Measurements from ENCODE around the gene MAPK4. TPM values are rescaled to one million over a fixed set of nuclear protein-coding genes. Genes with fewer than 3 reads are reported as not detected.

Gene MAPK4
- total and polyA plus RNA-seq, 2 donors from 2014 or later = 9.0 to 9.2 TPM

DNA sequence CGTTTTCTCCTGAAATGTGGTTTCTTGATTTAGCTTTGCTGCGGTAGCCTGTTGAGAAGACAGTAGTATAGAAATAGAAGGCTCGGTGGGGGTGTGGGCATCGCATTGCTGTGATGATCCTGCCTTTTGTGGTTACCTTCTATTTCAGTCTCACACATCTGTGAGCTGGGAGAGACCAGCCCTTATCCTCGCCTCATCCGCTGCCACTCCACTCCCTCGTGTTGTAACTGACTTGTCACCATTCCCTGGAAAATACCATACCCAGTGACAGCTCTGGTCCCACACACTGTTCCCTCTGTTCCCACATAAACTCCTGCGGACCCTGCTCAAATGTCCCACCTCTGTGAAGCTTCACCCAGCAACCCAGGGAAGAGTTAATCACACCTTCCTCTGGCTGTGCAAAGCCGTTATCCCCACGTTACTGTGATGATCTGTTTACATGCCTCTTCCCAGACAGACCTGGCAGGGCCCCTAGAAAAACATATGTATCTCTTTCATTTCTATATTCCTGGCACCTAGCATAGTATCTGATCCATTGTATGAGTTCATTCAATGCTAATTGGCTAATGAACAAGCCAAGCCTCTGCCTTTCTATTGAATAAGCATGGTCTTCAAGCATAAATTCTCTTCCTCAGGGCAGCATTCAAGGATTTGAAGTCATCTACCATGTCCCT is 114.6 kb downstream of the MAPK4 start:
- Histone ChIP-seq H3K27ac (ENCODE audit: low read depth in 2 of 2, low read length in 2 of 2) (no peak overlapping the region), H3K4me1 (ENCODE audit: control insufficient read depth in 2 of 3, insufficient read depth in 2 of 3, low read depth in 1 of 3, low read length in 3 of 3) (peaks cover 0 to 2% (median 0%) of the 10 kb centered on the region in 3 donors), H3K27me3 (ENCODE audit: control insufficient read depth, insufficient read depth, low read length) (no peaks in the 10 kb centered on the region), H3K9ac (ENCODE audit: low read length in 3 of 3) (no peak overlapping the region), H3K4me3 (ENCODE audit: low read length in 3 of 3) (no peak overlapping the region), H3K36me3 (ENCODE audit: control insufficient read depth in 2 of 3, insufficient read depth in 3 of 3, low read length in 3 of 3) (no peaks in the 10 kb centered on the region), H3K9me3 (ENCODE audit: control insufficient read depth in 2 of 3, insufficient read depth in 1 of 3, low read length in 3 of 3) (no peaks in the 10 kb centered on the region)
- TF ChIP-seq, protein P1, sequence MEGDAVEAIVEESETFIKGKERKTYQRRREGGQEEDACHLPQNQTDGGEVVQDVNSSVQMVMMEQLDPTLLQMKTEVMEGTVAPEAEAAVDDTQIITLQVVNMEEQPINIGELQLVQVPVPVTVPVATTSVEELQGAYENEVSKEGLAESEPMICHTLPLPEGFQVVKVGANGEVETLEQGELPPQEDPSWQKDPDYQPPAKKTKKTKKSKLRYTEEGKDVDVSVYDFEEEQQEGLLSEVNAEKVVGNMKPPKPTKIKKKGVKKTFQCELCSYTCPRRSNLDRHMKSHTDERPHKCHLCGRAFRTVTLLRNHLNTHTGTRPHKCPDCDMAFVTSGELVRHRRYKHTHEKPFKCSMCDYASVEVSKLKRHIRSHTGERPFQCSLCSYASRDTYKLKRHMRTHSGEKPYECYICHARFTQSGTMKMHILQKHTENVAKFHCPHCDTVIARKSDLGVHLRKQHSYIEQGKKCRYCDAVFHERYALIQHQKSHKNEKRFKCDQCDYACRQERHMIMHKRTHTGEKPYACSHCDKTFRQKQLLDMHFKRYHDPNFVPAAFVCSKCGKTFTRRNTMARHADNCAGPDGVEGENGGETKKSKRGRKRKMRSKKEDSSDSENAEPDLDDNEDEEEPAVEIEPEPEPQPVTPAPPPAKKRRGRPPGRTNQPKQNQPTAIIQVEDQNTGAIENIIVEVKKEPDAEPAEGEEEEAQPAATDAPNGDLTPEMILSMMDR (IDR thresholded peaks at IDR 0.05; ENCODE audit: borderline replicate concordance, extremely low read depth, insufficient read depth) = no peak
- intact Hi-C loops (cut with DNase I) = no loop called here
- DNase-seq (no peak), FAIRE-seq (no peak)

DNA sequence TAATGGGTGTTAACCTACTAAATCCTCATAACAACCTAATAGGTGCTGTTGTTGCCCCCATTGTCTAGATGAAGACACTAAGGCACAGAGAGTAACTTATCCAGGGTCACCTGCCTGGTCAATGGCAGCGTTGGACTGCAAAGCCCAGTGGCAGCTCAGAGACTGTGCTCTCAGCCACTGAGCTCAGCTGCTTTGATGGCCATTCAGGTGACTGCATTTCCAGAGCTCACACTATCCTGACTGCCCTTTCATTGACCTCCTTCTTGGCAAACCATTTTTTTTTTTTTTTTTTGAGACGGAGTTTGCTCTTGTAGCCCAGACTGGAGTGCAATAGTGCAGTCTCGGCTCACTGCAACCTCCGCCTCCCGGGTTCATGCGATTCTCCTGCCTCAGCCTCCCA is 115.2 kb downstream of the MAPK4 start:
- H3K36me3 ChIP-seq (ENCODE audit: control insufficient read depth in 2 of 3, insufficient read depth in 3 of 3, low read length in 3 of 3) = no peaks in the 10 kb centered on the region
- intact Hi-C loops (cut with DNase I) = no loop called here
- FAIRE-seq (no peak), DNase-seq (no peak)
- TF ChIP-seq, protein P1 (IDR thresholded peaks at IDR 0.05; ENCODE audit: borderline replicate concordance, extremely low read depth, insufficient read depth) = no peak
- no peak overlapping the region for H3K4me3 ChIP-seq (ENCODE audit: low read length in 3 of 3)
- no peak overlapping the region for H3K9ac ChIP-seq (ENCODE audit: low read length in 3 of 3)
- peaks cover 0 to 2% (median 0%) of the 10 kb centered on the region in 3 donors for H3K4me1 ChIP-seq (ENCODE audit: control insufficient read depth in 2 of 3, insufficient read depth in 2 of 3, low read depth in 1 of 3, low read length in 3 of 3)
- H3K27me3 ChIP-seq (ENCODE audit: control insufficient read depth, insufficient read depth, low read length) = no peaks in the 10 kb centered on the region
- no peak overlapping the region for H3K27ac ChIP-seq (ENCODE audit: low read depth in 2 of 2, low read length in 2 of 2)
- no peaks in the 10 kb centered on the region for H3K9me3 ChIP-seq (ENCODE audit: control insufficient read depth in 2 of 3, insufficient read depth in 1 of 3, low read length in 3 of 3)

DNA sequence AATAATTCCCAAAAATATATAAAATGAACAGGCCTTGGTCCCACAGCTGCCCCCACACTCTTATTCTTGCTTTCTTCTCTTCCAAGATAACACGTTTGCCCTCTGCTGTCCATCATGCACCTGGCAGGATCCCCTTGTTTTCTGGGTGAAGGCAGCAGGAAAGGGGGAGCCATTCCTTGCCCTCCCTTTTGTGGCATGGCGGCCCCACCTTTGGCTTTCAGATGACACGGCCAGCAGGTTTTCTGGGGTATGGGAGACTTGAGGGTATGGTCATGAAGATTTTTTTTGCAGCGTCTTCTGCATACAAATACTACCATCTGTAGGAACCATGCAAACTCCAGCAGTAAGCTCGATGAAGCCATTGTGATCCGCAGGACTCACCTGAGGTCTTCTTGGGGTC is 118.8 kb downstream of the MAPK4 start:
- H3K9me3 ChIP-seq (ENCODE audit: control insufficient read depth in 2 of 3, insufficient read depth in 1 of 3, low read length in 3 of 3) = no peaks in the 10 kb centered on the region
- DNase-seq = no peak
- H3K4me3 ChIP-seq (ENCODE audit: low read length in 3 of 3) = no peak overlapping the region
- H3K27me3 ChIP-seq (ENCODE audit: control insufficient read depth, insufficient read depth, low read length) = no peaks in the 10 kb centered on the region
- intact Hi-C loops (cut with DNase I) = no loop called here
- H3K27ac ChIP-seq (ENCODE audit: low read depth in 2 of 2, low read length in 2 of 2) = no peak overlapping the region
- no peaks in the 10 kb centered on the region for H3K36me3 ChIP-seq (ENCODE audit: control insufficient read depth in 2 of 3, insufficient read depth in 3 of 3, low read length in 3 of 3)
- TF ChIP-seq, protein P1 (IDR thresholded peaks at IDR 0.05; ENCODE audit: borderline replicate concordance, extremely low read depth, insufficient read depth) = no peak
- H3K4me1 ChIP-seq (ENCODE audit: control insufficient read depth in 2 of 3, insufficient read depth in 2 of 3, low read depth in 1 of 3, low read length in 3 of 3) = no peaks in the 10 kb centered on the region
- no peak overlapping the region for H3K9ac ChIP-seq (ENCODE audit: low read length in 3 of 3)
- no peak for FAIRE-seq

DNA sequence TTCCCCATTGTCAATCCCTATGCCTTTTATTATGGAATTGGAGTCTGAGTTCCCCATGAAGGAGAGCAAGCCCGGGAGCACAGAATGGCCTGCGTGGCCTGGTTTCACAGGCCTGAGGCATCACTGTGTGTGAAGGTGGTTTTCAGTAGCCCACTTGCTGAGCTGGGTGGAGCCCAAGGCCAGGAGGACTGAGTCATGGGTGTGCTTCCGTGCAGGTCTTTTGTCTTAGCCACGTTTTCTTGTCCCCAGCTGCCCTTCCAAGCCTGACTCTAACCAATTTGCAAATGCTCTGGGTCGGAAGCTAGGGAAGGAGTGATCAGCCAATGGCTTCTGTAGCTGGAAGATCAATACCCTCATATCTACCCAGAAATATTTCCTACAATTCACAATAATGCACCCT is 119.2 kb downstream of the MAPK4 start:
- no peaks in the 10 kb centered on the region for H3K27me3 ChIP-seq (ENCODE audit: control insufficient read depth, insufficient read depth, low read length)
- H3K4me1 ChIP-seq (ENCODE audit: control insufficient read depth in 2 of 3, insufficient read depth in 2 of 3, low read depth in 1 of 3, low read length in 3 of 3) = no peaks in the 10 kb centered on the region
- TF ChIP-seq, protein P1 (IDR thresholded peaks at IDR 0.05; ENCODE audit: borderline replicate concordance, extremely low read depth, insufficient read depth) = no peak
- no peak for FAIRE-seq
- no peaks in the 10 kb centered on the region for H3K9me3 ChIP-seq (ENCODE audit: control insufficient read depth in 2 of 3, insufficient read depth in 1 of 3, low read length in 3 of 3)
- intact Hi-C loops (cut with DNase I) = no loop called here
- H3K36me3 ChIP-seq (ENCODE audit: control insufficient read depth in 2 of 3, insufficient read depth in 3 of 3, low read length in 3 of 3) = no peaks in the 10 kb centered on the region
- H3K27ac ChIP-seq (ENCODE audit: low read depth in 2 of 2, low read length in 2 of 2) = no peak overlapping the region
- no peak for DNase-seq
- H3K9ac ChIP-seq (ENCODE audit: low read length in 3 of 3) = no peak overlapping the region
- H3K4me3 ChIP-seq (ENCODE audit: low read length in 3 of 3) = no peak overlapping the region
